ENCODE results near the gene NAIF1. TPM values are rescaled to one million over a fixed set of nuclear protein-coding genes. Genes with fewer than 3 reads are reported as not detected.
A peak's percentile ranks its signal among the peaks of the same experiment; 100 is the strongest.

NAIF1 gene
- polyA plus RNA-seq, 1 of the 3 experiments (the other 2 are of a cell fraction), result 14.8 TPM

DNA sequence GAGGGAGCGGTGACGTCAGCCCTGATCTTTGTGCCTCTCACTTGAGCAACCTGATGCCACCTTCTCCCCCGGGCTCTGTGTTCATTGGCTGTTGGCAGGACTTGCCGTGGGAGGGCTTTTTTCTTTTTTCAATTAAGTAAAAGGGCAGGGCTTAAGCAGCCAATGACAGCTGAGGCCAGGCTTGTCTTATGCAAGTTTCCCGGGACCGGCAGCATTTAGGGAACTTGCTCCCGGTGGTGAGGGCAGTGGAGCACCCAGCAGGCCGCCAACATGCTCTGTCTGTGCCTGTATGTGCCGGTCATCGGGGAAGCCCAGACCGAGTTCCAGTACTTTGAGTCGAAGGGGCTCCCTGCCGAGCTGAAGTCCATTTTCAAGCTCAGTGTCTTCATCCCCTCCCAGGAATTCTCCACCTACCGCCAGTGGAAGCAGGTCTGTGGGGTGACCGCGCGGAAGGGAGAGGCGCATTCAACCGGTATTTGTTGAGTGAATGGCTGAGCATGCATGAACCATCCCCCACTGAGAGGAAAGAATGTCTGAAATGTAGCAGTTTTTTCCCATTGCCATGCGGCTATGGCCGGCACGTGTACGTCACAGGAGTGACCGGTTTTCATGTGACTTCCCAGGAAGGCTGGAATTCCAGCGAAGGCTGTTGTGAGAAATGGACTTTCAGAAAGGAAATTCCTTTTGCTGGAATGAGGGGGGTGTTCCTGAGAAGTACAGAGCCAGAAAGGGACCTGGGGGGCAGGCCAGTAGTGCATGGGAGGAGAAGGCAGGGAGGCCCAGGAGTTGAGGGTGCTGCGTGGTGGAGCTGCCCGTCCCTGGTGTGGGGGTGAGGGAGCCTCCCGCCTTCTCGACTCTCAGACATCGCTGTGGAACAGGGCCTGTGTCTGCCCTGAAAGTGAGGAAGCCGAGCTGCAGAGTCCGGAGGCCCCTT lies 31.4 kb upstream of the NAIF1 start:
- H3K4me1 ChIP-seq (ENCODE audit: control insufficient read depth in 1 of 2, insufficient read depth in 2 of 2, low read depth in 1 of 2, low read length in 1 of 2), result peaks cover 38 to 39% of the 10 kb centered on the region in 2 experiments
- peak; percentile 9 for DNase-seq
- H3K9ac ChIP-seq, result peak overlapping the region; percentile 37; the same call in 1 of the 2 replicates
- 68% methylated on average over 32 of the region's 32 CpGs for WGBS (ENCODE audit: low lambda C conversion rate)
- H3K4me2 ChIP-seq, result peak overlapping the region; percentile 10; the same call in 1 of the 2 replicates
- ChIA-PET POLR2A (no interaction called here), CTCF (interaction anchor here (0.6 to 18.8 kb wide), 2 partner anchors 17 to 26 kb away, joined by 3 to 246 read pairs; no protein-coding TSS in a partner anchor)
- peak overlapping the region; percentile 19 to 57; a peak in 3 of 4 replicates for H3K27ac ChIP-seq (ENCODE audit: low read depth in 2 of 2, low read length in 1 of 2)
- H3K36me3 ChIP-seq (replicated peaks in 1 of 2; ENCODE audit: control insufficient read depth in 1 of 2, insufficient read depth in 2 of 2, low read length in 1 of 2), result peaks cover 4 to 29% of the 10 kb centered on the region in 2 experiments
- H3K4me3 ChIP-seq (ENCODE audit: low read depth in 2 of 2, low read length in 1 of 2), result peak overlapping the region in 1 of 2 experiments; percentile 17; a peak in 1 of 4 replicates
- TF ChIP-seq EZH2phosphoT487 (IDR thresholded peaks at IDR 0.05; ENCODE audit: borderline replicate concordance, low read depth) (no peak), FOXJ3 (CRISPR knock-in tag; IDR thresholded peaks at IDR 0.05) (no peak), TEAD4 (IDR thresholded peaks at IDR 0.05; ENCODE audit: borderline replicate concordance, insufficient read depth) (no peak), USF1 (IDR thresholded peaks at IDR 0.05; ENCODE audit: borderline replicate concordance, low read depth) (no peak), ELF1 (IDR thresholded peaks at IDR 0.05) (no peak), TCF12 (IDR thresholded peaks at IDR 0.05) (no peak), GABPA (IDR thresholded peaks at IDR 0.05; ENCODE audit: low read depth) (no peak), POLR2AphosphoS5 (IDR thresholded peaks at IDR 0.05; ENCODE audit: low read depth, low read length) (no peak), NRF1 (IDR thresholded peaks at IDR 0.05; ENCODE audit: low read depth, low read length) (no peak), RFX5 (IDR thresholded peaks at IDR 0.05; ENCODE audit: low read length) (no peak), GATA2 (CRISPR knock-in tag; IDR thresholded peaks at IDR 0.05) (no peak), RAD21 (IDR thresholded peaks at IDR 0.05; ENCODE audit: low read length) (no peak), NFIC (IDR thresholded peaks at IDR 0.05; ENCODE audit: borderline replicate concordance) (no peak), FOXM1 (IDR thresholded peaks at IDR 0.05; ENCODE audit: low read depth) (no peak)
- TF ChIP-seq, protein P1, sequence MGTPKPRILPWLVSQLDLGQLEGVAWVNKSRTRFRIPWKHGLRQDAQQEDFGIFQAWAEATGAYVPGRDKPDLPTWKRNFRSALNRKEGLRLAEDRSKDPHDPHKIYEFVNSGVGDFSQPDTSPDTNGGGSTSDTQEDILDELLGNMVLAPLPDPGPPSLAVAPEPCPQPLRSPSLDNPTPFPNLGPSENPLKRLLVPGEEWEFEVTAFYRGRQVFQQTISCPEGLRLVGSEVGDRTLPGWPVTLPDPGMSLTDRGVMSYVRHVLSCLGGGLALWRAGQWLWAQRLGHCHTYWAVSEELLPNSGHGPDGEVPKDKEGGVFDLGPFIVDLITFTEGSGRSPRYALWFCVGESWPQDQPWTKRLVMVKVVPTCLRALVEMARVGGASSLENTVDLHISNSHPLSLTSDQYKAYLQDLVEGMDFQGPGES (IDR thresholded peaks at IDR 0.05; ENCODE audit: low read depth, low read length), result no peak
- TF ChIP-seq, protein P2, sequence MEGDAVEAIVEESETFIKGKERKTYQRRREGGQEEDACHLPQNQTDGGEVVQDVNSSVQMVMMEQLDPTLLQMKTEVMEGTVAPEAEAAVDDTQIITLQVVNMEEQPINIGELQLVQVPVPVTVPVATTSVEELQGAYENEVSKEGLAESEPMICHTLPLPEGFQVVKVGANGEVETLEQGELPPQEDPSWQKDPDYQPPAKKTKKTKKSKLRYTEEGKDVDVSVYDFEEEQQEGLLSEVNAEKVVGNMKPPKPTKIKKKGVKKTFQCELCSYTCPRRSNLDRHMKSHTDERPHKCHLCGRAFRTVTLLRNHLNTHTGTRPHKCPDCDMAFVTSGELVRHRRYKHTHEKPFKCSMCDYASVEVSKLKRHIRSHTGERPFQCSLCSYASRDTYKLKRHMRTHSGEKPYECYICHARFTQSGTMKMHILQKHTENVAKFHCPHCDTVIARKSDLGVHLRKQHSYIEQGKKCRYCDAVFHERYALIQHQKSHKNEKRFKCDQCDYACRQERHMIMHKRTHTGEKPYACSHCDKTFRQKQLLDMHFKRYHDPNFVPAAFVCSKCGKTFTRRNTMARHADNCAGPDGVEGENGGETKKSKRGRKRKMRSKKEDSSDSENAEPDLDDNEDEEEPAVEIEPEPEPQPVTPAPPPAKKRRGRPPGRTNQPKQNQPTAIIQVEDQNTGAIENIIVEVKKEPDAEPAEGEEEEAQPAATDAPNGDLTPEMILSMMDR (IDR thresholded peaks at IDR 0.05), result no peak
- TF ChIP-seq, protein P3, sequence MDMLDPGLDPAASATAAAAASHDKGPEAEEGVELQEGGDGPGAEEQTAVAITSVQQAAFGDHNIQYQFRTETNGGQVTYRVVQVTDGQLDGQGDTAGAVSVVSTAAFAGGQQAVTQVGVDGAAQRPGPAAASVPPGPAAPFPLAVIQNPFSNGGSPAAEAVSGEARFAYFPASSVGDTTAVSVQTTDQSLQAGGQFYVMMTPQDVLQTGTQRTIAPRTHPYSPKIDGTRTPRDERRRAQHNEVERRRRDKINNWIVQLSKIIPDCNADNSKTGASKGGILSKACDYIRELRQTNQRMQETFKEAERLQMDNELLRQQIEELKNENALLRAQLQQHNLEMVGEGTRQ (IDR thresholded peaks at IDR 0.05; ENCODE audit: borderline replicate concordance, low read depth, low read length), result no peak
- H3K9me2 ChIP-seq, result no peaks in the 10 kb centered on the region
- H3K9me3 ChIP-seq, result no peaks in the 10 kb centered on the region
- H4K20me1 ChIP-seq (ENCODE audit: insufficient read depth), result 0 out of 2 replicates have a peak, but pooled peaks cover 5% of the 10 kb centered on the region
- no peaks in the 10 kb centered on the region for H3K27me3 ChIP-seq (ENCODE audit: insufficient read depth)
- H3K79me2 ChIP-seq (ENCODE audit: insufficient read depth), result peaks cover 64% of the 10 kb centered on the region
- no peak overlapping the region for H2AFZ ChIP-seq (ENCODE audit: low read depth)
- H3F3A ChIP-seq (replicated peaks; ENCODE audit: insufficient read depth), result peaks cover 16% of the 10 kb centered on the region

Data from SK-N-SH (cell line).